ENCODE measurements around the gene TMED4. TPM values are rescaled to one million over a fixed set of nuclear protein-coding genes. Genes with fewer than 3 reads are reported as not detected.
"Not testable (repeated sequence)": the region's sequence is repeated elsewhere in the genome, so short reads cannot be mapped to it uniquely, and the experiment has no call there.

TMED4 gene
- total RNA-seq, 8 experiments from 2014 or later, result 54.9 to 97.9 (median 66.4) TPM

DNA sequence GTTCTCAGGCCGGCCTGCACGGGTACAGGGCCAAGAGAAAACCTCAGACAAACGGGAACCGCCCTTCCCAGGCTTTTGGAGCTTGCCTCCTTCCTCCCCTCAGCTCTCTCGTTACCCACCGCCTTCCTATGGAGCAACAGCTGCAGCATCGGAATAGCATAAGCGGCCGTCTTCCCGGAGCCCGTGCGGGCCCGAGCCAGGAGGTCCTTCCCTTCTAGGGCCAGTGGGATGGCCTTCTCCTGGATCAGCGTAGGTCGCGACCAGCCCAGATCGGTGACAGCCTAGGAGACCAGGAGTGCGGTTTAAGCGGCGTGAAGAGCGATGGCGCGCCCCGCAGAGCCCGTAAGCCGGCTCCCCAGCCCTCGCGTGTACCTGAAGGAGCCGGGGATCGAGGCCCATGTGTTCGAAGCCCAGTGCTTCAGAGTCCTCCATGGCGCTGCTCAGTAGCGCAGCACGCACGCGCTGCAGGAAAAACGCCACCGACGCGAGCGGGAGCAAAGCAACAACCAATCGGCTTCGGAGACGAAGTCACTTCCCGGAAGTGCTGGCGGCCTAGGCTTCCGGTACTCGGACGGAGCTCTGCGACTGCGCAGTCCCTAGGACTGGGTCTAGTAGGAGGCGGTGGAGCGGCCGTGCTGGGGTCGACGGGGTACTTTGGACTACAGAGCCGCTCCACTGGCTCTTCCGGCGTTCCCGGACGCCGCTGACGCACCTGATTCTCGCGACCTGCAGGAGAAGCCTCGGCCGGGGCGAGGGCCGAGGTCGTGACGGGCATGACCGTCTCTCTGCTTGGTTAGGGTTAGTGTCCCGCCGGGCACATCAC lies 8.4 kb downstream of the TMED4 start, which contains the start of gene DDX56:
DDX56 (minus strand) TSS at position 445 of the 823 bp plus-strand sequence; CDS start at position 432, 13 bp downstream.
- Histone ChIP-seq H3K4me3 (peak within 1 kb of the TSS; percentile 85 to 95 (median 88)), H3K4me1 (replicated peaks in 1 of 2) (peaks cover 5 to 12% of the 10 kb centered on the region in 2 donors), H3K27ac (peak within 1 kb of the TSS; percentile 88 to 92)
- in situ Hi-C loops (cut with MboI; ENCODE audit: low pct_unique_long_range_greater_than_20kb in 2 of 9, low sequenced_read_pairs in 9 of 9, unreplicated experiment in 9 of 9), result loop anchor here in 1 of 9 experiments (25.0 kb wide), 1 partner anchor 336 kb away; no protein-coding TSS in a partner anchor
- ATAC-seq (replicated peaks in 6 of 8), result peak; percentile 91 to 99 (median 98)
- whole genome bisulfite sequencing, 10 experiments, result 0 to 7% (median 0%) methylated on average over 2 to 42 of the region's 74 CpGs; no CpG with 5 or more reads in 3 of the 10 experiments

DNA sequence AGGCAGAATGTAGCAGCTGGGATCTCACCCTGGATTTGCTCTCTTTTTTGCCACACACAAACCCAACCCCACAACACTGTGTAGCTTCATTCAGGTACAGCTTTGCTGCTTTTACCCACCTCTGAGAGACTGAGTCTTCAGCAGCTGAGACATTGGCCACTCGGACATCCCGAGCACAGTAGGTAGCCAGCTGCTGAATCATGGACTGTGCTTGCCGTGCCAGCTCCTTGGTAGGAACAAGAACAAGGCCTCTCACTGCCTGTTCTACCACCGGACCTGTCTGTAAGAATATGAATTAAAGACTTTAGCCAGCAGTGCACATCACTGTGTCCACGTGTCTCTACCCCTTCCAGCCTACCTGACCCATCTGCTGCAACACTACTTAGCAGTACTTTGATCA lies 9.3 kb downstream of the TMED4 start:
- in situ Hi-C loops (cut with MboI; ENCODE audit: low pct_unique_long_range_greater_than_20kb in 2 of 9, low sequenced_read_pairs in 9 of 9, unreplicated experiment in 9 of 9), result loop anchor here in 1 of 9 experiments (25.0 kb wide), 1 partner anchor 335 kb away; no protein-coding TSS in a partner anchor
- Histone ChIP-seq H3K4me3 (peak overlapping the region; percentile 85 to 95 (median 88)), H3K27ac (no peak overlapping the region), H3K4me1 (replicated peaks in 1 of 2) (peaks cover 5 to 12% of the 10 kb centered on the region in 2 donors)
- no peak for ATAC-seq (replicated peaks in 6 of 8)
- 43 to 83% (median 69%) methylated on average over 2 to 4 of the region's 5 CpGs; no CpG with 5 or more reads in 5 of the 10 experiments for WGBS, 10 experiments

DNA sequence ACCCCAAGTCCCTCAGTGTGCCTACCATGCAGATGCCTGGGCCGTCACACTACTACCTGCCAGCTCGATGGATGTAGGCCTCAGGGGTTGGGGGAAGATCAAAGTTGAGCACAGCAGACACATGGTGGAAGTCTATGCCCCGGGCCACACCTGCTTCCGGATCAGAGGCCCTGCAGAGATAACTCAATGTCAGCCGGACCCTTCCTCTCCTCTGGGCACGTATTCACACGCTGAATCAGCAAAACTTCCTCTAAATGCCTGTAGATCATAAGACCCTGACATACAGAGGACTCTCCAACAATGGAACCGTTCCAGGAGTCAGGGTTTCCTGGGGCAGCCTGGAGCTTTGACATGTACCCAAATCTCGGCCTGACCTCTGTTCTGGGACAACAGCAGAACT lies 12.1 kb downstream of the TMED4 start:
- WGBS, 10 experiments, result 90 to 100% (median 98%) methylated on average over 1 to 7 of the region's 9 CpGs; no CpG with 5 or more reads in 3 of the 10 experiments
- ATAC-seq (replicated peaks in 6 of 8), result no peak
- in situ Hi-C loops (cut with MboI; ENCODE audit: low pct_unique_long_range_greater_than_20kb in 2 of 9, low sequenced_read_pairs in 9 of 9, unreplicated experiment in 9 of 9), result loop anchor here in 1 of 9 experiments (25.0 kb wide), 1 partner anchor 333 kb away; no protein-coding TSS in a partner anchor
- Histone ChIP-seq H3K27ac (no peak overlapping the region), H3K4me1 (replicated peaks in 1 of 2) (peaks cover 5 to 10% of the 10 kb centered on the region in 2 donors), H3K4me3 (no peak overlapping the region)

DNA sequence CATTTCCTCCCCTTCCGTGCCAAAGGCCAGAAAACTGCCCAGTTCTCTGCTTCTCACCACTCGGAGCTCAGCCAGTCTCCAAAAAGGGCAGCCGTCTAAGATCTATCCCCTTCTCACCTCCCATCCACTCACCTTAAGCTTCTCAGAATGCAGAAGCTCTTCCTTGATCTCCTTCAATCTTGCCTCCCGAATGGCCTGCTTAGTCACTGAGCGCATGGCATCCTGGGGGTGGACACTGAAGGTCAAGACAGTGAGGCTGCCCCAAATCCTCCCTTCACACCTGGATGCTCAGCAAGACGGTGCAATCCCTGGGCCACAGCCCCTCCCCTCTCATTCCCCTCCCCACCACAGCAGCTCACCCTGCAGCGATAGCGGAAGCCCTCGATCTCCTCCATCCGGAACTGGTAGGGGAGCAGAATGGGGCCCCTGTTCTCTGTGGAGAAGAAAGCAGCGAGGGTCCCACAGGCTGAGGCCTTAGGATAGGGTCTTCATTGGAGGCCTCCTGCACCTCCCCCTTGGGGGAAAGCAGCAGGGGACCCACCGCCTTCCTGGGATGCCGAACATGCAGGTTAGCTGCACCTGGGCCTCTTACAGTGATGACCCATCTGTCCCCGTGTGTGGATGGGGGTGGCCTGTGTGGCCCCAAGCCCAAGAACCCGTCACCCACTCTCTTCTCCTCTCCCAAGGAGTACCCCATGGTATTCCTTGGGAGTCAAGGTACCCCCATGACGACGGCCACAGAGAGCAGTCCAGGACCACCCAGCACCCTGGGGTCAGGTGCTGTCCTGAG lies 13.1 kb downstream of the TMED4 start:
- WGBS, 10 experiments, result 20 to 100% (median 91%) methylated on average over 1 to 6 of the region's 17 CpGs; no CpG with 5 or more reads in 4 of the 10 experiments
- no peak overlapping the region for H3K27ac ChIP-seq
- in situ Hi-C loops (cut with MboI; ENCODE audit: low pct_unique_long_range_greater_than_20kb in 2 of 9, low sequenced_read_pairs in 9 of 9, unreplicated experiment in 9 of 9), result loop anchor here in 1 of 9 experiments (25.0 kb wide), 1 partner anchor 332 kb away; no protein-coding TSS in a partner anchor
- H3K4me1 ChIP-seq (replicated peaks in 1 of 2), result peaks cover 5 to 6% of the 10 kb centered on the region in 2 donors
- ATAC-seq (replicated peaks in 6 of 8), result no peak
- H3K4me3 ChIP-seq, result no peak overlapping the region

DNA sequence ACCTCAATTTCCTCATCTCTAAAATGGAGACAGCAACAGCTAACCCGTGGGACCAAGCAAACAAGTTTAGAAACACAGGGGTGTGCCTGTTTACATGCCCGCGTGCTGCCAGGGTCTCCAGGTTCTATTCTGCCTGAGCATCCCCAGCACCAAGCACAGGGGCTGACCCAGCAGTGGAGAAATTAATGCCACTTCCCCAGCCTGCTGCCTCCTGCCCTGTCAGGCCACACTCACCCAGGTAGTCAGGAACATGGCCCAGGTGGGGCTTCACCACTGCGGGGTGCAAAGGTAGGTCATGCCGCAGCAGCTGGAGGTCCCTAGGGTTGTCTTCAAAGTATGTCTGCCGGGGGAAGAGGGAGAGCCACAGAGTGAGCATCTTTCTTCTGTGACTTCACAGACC lies 14.1 kb downstream of the TMED4 start:
- in situ Hi-C loops (cut with MboI; ENCODE audit: low pct_unique_long_range_greater_than_20kb in 2 of 9, low sequenced_read_pairs in 9 of 9, unreplicated experiment in 9 of 9), result loop anchor here in 1 of 9 experiments (25.0 kb wide), 1 partner anchor 331 kb away; no protein-coding TSS in a partner anchor
- WGBS, 10 experiments, result 94 to 100% (median 100%) methylated on average over 2 to 3 of the region's 6 CpGs; no CpG with 5 or more reads in 6 of the 10 experiments
- Histone ChIP-seq H3K27ac (no peak overlapping the region), H3K4me1 (replicated peaks in 1 of 2) (peaks cover 4 to 5% of the 10 kb centered on the region in 2 donors), H3K4me3 (no peak overlapping the region)
- ATAC-seq (replicated peaks in 6 of 8), result no peak

DNA sequence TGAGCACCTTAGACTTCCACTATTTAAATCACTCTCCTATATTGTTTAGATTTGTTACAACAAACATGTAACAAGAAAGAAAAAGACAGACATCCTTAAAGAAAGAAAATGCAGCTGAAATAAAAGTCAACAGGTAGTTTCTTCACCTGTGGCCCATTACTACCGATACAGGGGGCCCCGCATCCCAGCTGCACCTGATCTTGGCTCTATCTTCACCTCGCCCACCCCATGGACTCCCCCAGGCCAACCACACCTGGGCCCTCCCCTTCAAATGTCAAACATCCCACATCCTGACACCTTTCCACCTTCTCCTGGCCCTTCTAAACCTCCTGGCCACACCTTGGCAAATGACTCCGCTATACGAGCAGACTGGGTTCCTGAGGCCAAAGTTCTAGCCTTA lies 15.4 kb downstream of the TMED4 start:
- ATAC-seq (replicated peaks in 6 of 8), result no peak
- H3K4me1 ChIP-seq (replicated peaks in 1 of 2), result no peaks in the 10 kb centered on the region
- WGBS, 10 experiments, result no CpG with 5 or more reads among the region's 5 CpGs
- no peak overlapping the region for H3K4me3 ChIP-seq
- in situ Hi-C loops (cut with MboI; ENCODE audit: low pct_unique_long_range_greater_than_20kb in 2 of 9, low sequenced_read_pairs in 9 of 9, unreplicated experiment in 9 of 9), result loop anchor here in 1 of 9 experiments (25.0 kb wide), 1 partner anchor 329 kb away; no protein-coding TSS in a partner anchor
- no peak overlapping the region for H3K27ac ChIP-seq

DNA sequence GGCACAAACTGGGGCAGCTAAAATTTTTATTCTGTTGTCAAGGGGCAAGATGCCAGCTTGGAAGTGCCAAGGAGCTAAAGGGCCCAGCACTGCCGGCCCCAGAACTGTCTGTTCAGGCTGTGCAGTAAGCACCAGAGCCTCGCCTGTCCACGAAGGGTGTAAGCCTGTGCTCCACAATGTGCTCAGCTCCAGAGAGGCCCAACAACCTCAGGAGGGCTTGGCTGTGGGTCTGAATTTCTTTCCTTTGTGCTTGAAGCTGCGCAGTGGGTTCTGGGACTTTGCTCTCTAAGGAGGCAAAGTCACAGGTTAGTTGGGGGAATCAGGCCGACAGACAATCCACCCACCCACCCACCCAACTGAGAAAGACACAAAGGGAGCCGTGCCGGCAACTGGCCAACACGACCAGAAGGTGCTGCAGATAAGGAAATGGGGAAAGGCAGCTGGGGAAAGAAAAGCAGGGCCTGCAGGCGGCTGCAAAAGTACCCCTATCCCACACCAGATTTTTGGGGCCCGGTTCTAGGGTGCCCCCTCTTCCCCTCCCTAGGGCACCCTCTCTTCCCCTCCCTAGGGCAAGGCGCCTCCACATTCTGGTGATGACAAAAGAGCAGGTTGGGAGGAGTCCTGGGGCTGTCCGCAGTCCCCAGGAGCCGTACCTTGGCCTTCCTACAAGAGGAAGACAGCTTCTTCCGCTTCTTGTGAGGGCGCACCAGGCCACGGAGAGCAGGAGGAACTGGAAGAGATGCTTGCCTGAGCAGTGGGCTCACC lies 16.1 kb downstream of the TMED4 start:
- no peak overlapping the region for H3K4me3 ChIP-seq
- ATAC-seq (replicated peaks in 6 of 8), result peak; percentile 6 to 75 (median 69)
- 58 to 100% (median 86%) methylated on average over 1 to 4 of the region's 16 CpGs; no CpG with 5 or more reads in 6 of the 10 experiments for WGBS, 10 experiments
- no peaks in the 10 kb centered on the region for H3K4me1 ChIP-seq (replicated peaks in 1 of 2)
- in situ Hi-C loops (cut with MboI; ENCODE audit: low pct_unique_long_range_greater_than_20kb in 2 of 9, low sequenced_read_pairs in 9 of 9, unreplicated experiment in 9 of 9), result loop anchor here in 1 of 9 experiments (25.0 kb wide), 1 partner anchor 329 kb away; no protein-coding TSS in a partner anchor
- no peak overlapping the region for H3K27ac ChIP-seq

DNA sequence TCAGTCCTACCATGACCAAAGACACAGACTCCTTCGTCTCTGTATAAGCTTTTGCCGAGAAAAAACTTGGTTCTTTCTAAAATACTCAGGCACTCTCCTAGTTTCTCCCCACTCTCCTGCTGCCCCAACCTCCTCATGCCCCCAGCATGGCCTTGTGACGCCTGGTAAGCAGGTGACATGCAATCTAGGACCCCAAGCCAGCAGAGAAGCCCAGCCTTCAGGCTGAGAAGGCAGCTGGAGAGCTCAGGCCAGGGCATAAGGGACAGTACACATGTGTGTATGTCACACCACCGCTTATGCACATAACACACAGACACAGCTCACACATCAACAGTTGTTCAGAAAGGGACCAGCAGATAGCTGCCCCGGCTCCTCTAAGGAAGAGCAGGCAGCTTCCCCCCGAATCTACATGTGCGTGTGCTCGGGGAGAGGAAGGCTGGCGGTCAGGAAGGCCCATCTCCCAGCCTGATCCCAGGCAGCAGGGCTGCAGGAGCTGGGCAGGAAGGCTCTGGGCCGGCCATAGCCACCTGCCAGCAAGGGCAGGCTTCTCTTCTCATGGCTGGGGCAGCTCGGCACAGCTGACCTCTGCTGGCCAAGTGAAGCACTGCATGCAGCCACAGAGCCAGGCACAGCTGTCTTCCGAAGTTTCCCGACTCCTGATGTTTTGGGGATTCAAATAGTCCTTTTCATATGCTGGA lies 16.8 kb downstream of the TMED4 start:
- H3K4me3 ChIP-seq, result no peak overlapping the region
- ATAC-seq (replicated peaks in 6 of 8), result peak; percentile 63 to 94 (median 90)
- in situ Hi-C loops (cut with MboI; ENCODE audit: low pct_unique_long_range_greater_than_20kb in 2 of 9, low sequenced_read_pairs in 9 of 9, unreplicated experiment in 9 of 9), result loop anchor here in 1 of 9 experiments (25.0 kb wide), 1 partner anchor 328 kb away; no protein-coding TSS in a partner anchor
- no peak overlapping the region for H3K27ac ChIP-seq
- no peaks in the 10 kb centered on the region for H3K4me1 ChIP-seq (replicated peaks in 1 of 2)
- WGBS, 10 experiments, result 10 to 100% (median 60%) methylated on average over 1 to 7 of the region's 13 CpGs; no CpG with 5 or more reads in 3 of the 10 experiments

DNA sequence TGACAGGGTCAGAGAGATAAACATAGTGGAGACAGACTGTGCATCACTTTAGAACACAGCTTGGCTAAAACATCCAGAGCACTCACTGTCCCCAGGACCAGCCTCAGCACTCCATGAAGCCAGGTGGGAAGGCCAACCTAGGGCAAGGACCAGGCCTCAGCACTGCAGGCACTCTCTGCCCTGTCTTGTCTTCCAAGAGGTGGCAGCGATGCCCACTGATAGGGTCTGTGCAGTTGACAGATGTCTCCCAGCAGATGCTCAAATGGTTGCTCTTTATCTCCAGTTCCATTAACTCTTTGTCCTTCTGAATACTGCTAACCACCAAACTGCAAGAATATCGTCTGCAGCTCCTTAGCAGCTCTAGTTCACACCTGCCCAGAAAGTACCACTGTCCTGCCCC lies 17.4 kb downstream of the TMED4 start:
- in situ Hi-C loops (cut with MboI; ENCODE audit: low pct_unique_long_range_greater_than_20kb in 2 of 9, low sequenced_read_pairs in 9 of 9, unreplicated experiment in 9 of 9), result loop anchor here in 1 of 9 experiments (25.0 kb wide), 1 partner anchor 327 kb away; no protein-coding TSS in a partner anchor
- ATAC-seq (replicated peaks in 6 of 8), result no peak
- WGBS, 10 experiments, result 38 to 100% (median 92%) methylated on average over 1 to 2 of the region's 2 CpGs; no CpG with 5 or more reads in 4 of the 10 experiments
- Histone ChIP-seq H3K27ac (no peak overlapping the region), H3K4me3 (no peak overlapping the region), H3K4me1 (replicated peaks in 1 of 2) (no peaks in the 10 kb centered on the region)

DNA sequence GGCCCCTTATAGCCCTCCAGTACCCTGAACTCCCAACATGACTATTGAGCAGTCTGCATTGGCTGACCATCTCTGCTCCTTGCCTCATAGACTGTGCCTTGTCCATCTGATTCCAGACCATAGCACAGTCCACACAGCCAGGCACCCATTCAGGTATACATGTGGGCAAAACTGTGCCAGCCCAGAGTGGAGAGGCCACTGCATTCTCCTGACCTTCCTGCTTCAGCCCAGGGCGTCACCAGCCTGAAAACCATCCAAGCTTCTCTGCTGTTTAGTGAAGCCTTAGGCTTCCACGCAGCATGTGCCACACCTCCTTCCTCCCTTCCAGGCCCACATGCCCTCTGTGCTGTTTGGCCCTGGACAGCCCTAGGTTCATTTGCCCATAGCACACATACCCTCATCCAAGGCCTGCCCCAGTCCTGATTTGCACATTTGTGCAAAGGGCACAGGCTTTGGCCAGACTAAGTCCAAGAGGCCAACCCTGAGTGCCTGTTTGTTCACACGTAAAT lies 18.8 kb downstream of the TMED4 start:
- 17 to 100% (median 93%) methylated on average over 1 to 2 of the region's 3 CpGs; no CpG with 5 or more reads in 5 of the 10 experiments for WGBS, 10 experiments
- Histone ChIP-seq H3K27ac (no peak overlapping the region), H3K4me1 (replicated peaks in 1 of 2) (no peaks in the 10 kb centered on the region), H3K4me3 (no peak overlapping the region)
- in situ Hi-C loops (cut with MboI; ENCODE audit: low pct_unique_long_range_greater_than_20kb in 2 of 9, low sequenced_read_pairs in 9 of 9, unreplicated experiment in 9 of 9), result loop anchor here in 1 of 9 experiments (25.0 kb wide), 1 partner anchor 326 kb away; no protein-coding TSS in a partner anchor
- ATAC-seq (replicated peaks in 6 of 8), result peak in 1 of 8 experiments; percentile 4

DNA sequence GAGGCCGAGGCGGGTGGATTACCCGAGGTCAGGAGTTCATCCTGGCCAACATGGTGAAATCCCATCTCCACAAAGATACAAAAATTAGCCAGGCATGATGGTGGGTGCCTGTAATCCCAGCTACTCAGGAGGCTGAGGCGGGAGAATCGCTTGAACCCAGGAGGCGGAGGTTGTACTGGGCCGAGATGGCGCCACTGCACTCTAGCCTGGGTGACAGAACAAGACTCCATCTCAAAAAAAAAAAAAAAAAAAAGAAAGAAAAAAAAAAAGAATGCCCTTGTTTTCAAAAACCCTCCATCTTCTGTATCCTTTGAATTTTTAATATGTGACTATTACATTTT lies 19.4 kb downstream of the TMED4 start:
- in situ Hi-C loops (cut with MboI; ENCODE audit: low pct_unique_long_range_greater_than_20kb in 2 of 9, low sequenced_read_pairs in 9 of 9, unreplicated experiment in 9 of 9), result loop anchor here in 1 of 9 experiments (25.0 kb wide), 1 partner anchor 325 kb away; no protein-coding TSS in a partner anchor
- not testable (repeated sequence) for ATAC-seq (replicated peaks in 6 of 8); H3K27ac ChIP-seq; H3K4me1 ChIP-seq (replicated peaks in 1 of 2); H3K4me3 ChIP-seq
- WGBS, 10 experiments, result 93 to 100% (median 96%) methylated on average over 2 to 5 of the region's 8 CpGs; no CpG with 5 or more reads in 6 of the 10 experiments
